ENCODE measurements around the gene RNF5.

GRCh38 chr6:32223258-32224235 is 45.3 kb downstream of the RNF5 start, which contains the start of gene NOTCH4:
- TF ChIP-seq CTCF (IDR thresholded peaks at IDR 0.05), result no peak
- TF ChIP-seq POLR2A (IDR thresholded peaks at IDR 0.05), result no peak
- TF ChIP-seq EP300 (IDR thresholded peaks at IDR 0.05), result no peak
- TF ChIP-seq POLR2AphosphoS5 (IDR thresholded peaks at IDR 0.05), result no peak

Data from gastroesophageal sphincter (tissue), 3 donors.